ENCODE data around the gene GPSM1. TPM values are rescaled to one million over a fixed set of nuclear protein-coding genes. Genes with fewer than 3 reads are reported as not detected.

Gene GPSM1
- total and polyA plus RNA-seq, 9 of the 15 experiments (the other 6 are each of a cell fraction or from before 2014, with no cell fraction given), result 0.04 to 14.2 (median 3.1) TPM

GRCh38 chr9:136295542-136296433 is 31.6 kb upstream of the GPSM1 start:
- Histone ChIP-seq H3K4me3 (no peak overlapping the region), H3K9ac (ENCODE audit: insufficient read depth in 1 of 2, low read depth in 2 of 2, low read length in 2 of 2) (no peak overlapping the region), H3K36me3 (ENCODE audit: control insufficient read depth, insufficient read depth, low read length) (no peaks in the 10 kb centered on the region), H3K9me1 (ENCODE audit: control insufficient read depth, insufficient read depth, low read length) (no peaks in the 10 kb centered on the region), H3K79me2 (ENCODE audit: control insufficient read depth, insufficient read depth, low read length) (no peaks in the 10 kb centered on the region), H3K4me2 (ENCODE audit: insufficient read depth, low read length) (no peak overlapping the region), H2AFZ (ENCODE audit: low read depth, low read length) (no peak overlapping the region), H4K20me1 (replicated peaks; ENCODE audit: control insufficient read depth, insufficient read depth, low read length) (no peaks in the 10 kb centered on the region; the same call in 1 of the 2 replicates), H3K4me1 (replicated peaks in 1 of 2; ENCODE audit: control insufficient read depth in 2 of 2, insufficient read depth in 2 of 2, low read length in 2 of 2) (peaks cover 0 to 49% of the 10 kb centered on the region in 2 experiments; a peak in 2 of 5 replicates), H3K27ac (ENCODE audit: extremely low read depth, low read depth, low read length) (no peak overlapping the region), H3K27me3 (ENCODE audit: control insufficient read depth in 2 of 2, insufficient read depth in 2 of 2, low read length in 2 of 2) (peaks cover 19 to 58% of the 10 kb centered on the region in 2 experiments), H3K9me3 (replicated peaks; ENCODE audit: control insufficient read depth, insufficient read depth, low read depth, low read length) (peaks cover 13% of the 10 kb centered on the region)
- intact Hi-C loops (cut with micrococcal nuclease) (no loop called here), in situ Hi-C loops (cut with MboI) (no loop called here)
- no TSS peak for BruUV-seq (replicated peaks)
- ATAC-seq (no peak), DNase-seq (ENCODE audit: extremely low read depth in 1 of 4, low spot score in 3 of 4) (no peak), FAIRE-seq (no peak)
- ChIA-PET POLR2A (no interaction called here), CTCF (ENCODE audit: low intra/inter-chr PET ratio) (no interaction called here)
- 12% methylated on average over 33 of the region's 37 CpGs for WGBS (ENCODE audit: insufficient coverage, low coverage, missing lambda C conversion rate)
- no peak for TF ChIP-seq BCLAF1 (IDR thresholded peaks at IDR 0.05; ENCODE audit: borderline replicate concordance in 1 of 2, control insufficient read depth in 1 of 2, low read depth in 2 of 2, low read length in 1 of 2)
- no peak for TF ChIP-seq FUS (optimal IDR thresholded peaks at IDR 0.05; ENCODE audit: low read depth, low read length)
- no peak for TF ChIP-seq MGA (IDR thresholded peaks at IDR 0.05)
- peak; percentile 84 for TF ChIP-seq MEIS2 (IDR thresholded peaks at IDR 0.05; ENCODE audit: partially characterized antibody)
- TF ChIP-seq WHSC1 (IDR thresholded peaks at IDR 0.05; ENCODE audit: low read length), result no peak
- no peak for TF ChIP-seq XRCC5 (IDR thresholded peaks at IDR 0.05; ENCODE audit: low read depth, low read length)

Measured in K562 (cell line).